GM18951 (cell line): ENCODE measurements around the gene NCAM2.

Source experiments
- POLR2A ChIP-seq: IDR thresholded peaks from 4 replicates; pipeline ENCODE4 v1.6.1; 2011; ENCODE audit warnings: mild to moderate bottlenecking; ENCODE audit not compliant: insufficient read length, insufficient read depth; ENCODE audit errors: extremely low read depth
- in situ Hi-C: fragments of 300-500 bp; cut with MboI; formaldehyde crosslinking; loops from one replicate; pipeline ENCODE4 v1.12.0; 2022; ENCODE audit warnings: low sequenced_read_pairs, mixed read lengths, inconsistent platforms; ENCODE audit not compliant: unreplicated experiment

NCAM2 gene

GRCh38 chr21:21200103-21200938 is 202.1 kb downstream of the NCAM2 start:
- in situ Hi-C loops = no loop called here
- no peak for TF ChIP-seq POLR2A

GRCh38 chr21:21200939-21201615 is 202.9 kb downstream of the NCAM2 start:
- in situ Hi-C loops = no loop called here
- no peak for TF ChIP-seq POLR2A

- in situ Hi-C loops = no loop called here
- no peak for TF ChIP-seq POLR2A
Observed at GRCh38 chr21:21203822-21204339, 205.7 kb downstream of the NCAM2 start.

- in situ Hi-C loops = no loop called here
Observed at GRCh38 chr21:21204366-21204996, 206.3 kb downstream of the NCAM2 start.

GRCh38 chr21:21205604-21206003 is 207.4 kb downstream of the NCAM2 start:
- no peak for TF ChIP-seq POLR2A
- in situ Hi-C loops = no loop called here

More at GRCh38 chr21:21204366-21204996, 206.3 kb downstream of the NCAM2 start:
- TF ChIP-seq POLR2A = no peak

GRCh38 chr21:21210552-21210951 is 212.3 kb downstream of the NCAM2 start:
- in situ Hi-C loops = no loop called here
- TF ChIP-seq POLR2A = no peak

- TF ChIP-seq POLR2A = no peak
- in situ Hi-C loops = no loop called here
Observed at GRCh38 chr21:21213297-21213696, 215.1 kb downstream of the NCAM2 start.

GRCh38 chr21:21216047-21216446 is 217.8 kb downstream of the NCAM2 start:
- no peak for TF ChIP-seq POLR2A
- in situ Hi-C loops = no loop called here

- in situ Hi-C loops = no loop called here
Observed at GRCh38 chr21:21226472-21226871, 228.3 kb downstream of the NCAM2 start.

GRCh38 chr21:21230672-21231071 is 232.5 kb downstream of the NCAM2 start:
- no peak for TF ChIP-seq POLR2A
- in situ Hi-C loops = no loop called here

More at GRCh38 chr21:21226472-21226871, 228.3 kb downstream of the NCAM2 start:
- no peak for TF ChIP-seq POLR2A

GRCh38 chr21:21231913-21232312 is 233.7 kb downstream of the NCAM2 start:
- TF ChIP-seq POLR2A = no peak
- in situ Hi-C loops = no loop called here

- in situ Hi-C loops = no loop called here
- no peak for TF ChIP-seq POLR2A
Observed at GRCh38 chr21:21232320-21232719, 234.1 kb downstream of the NCAM2 start.

- in situ Hi-C loops = no loop called here
Observed at GRCh38 chr21:21233051-21233450, 234.8 kb downstream of the NCAM2 start.

More at GRCh38 chr21:21233051-21233450, 234.8 kb downstream of the NCAM2 start:
- no peak for TF ChIP-seq POLR2A
